Gastrocnemius medialis (tissue), 4 donors: Measurements from ENCODE around the gene MROH2A.

Experiments used
- CTCF ChIP-seq, 5 experiments: fragments of 450-650 bp in 3 of 5; fragments of 200-600 bp in 2 of 5; sonication (generic) in 2 of 5; IDR thresholded peaks in 4 of 5; conservative IDR thresholded peaks in 1 of 5; 1 replicate in 4 of 5; 2 replicates in 1 of 5; pipeline ENCODE4 v1.5.1; 2016 to 2019; ENCODE audit warnings: antibody characterized with exemption in 5 of 5, mild to moderate bottlenecking in 3 of 5, moderate library complexity in 3 of 5
- POLR2A ChIP-seq, 2 donors: fragments of 450-650 bp; IDR thresholded peaks; one replicate each; pipeline ENCODE4 v1.6.1; 2017; ENCODE audit warnings: antibody characterized with exemption in 2 of 2, mild to moderate bottlenecking in 2 of 2, moderate library complexity in 2 of 2

- TF ChIP-seq CTCF (IDR thresholded peaks at IDR 0.05 in 4 of 5, conservative IDR thresholded peaks at IDR 0.05 in 1 of 5) (no peak), POLR2A (IDR thresholded peaks at IDR 0.05) (no peak)
These were observed 24.1 kb downstream of the MROH2A start for GRCh38 chr2:233802132-233802815.
